A204.1 (cell line): Measurements from ENCODE around the gene CYP26B1.

Experiments
- FAIRE-seq: peaks from 2 replicates; lab custom pipeline; 2012; peaks lifted over from hg19 to GRCh38; lab: Jason Lieb, UNC

The CYP26B1 gene

GRCh38 chr2:72154386-72154975 is 6.8 kb upstream of the CYP26B1 start:
- no peak for FAIRE-seq

GRCh38 chr2:72153924-72154323 is 6.3 kb upstream of the CYP26B1 start:
- no peak for FAIRE-seq

- no peak for FAIRE-seq
These were observed 5.5 kb upstream of the CYP26B1 start for GRCh38 chr2:72153026-72153791.

GRCh38 chr2:72150861-72151356 is 3.2 kb upstream of the CYP26B1 start:
- no peak for FAIRE-seq

GRCh38 chr2:72150157-72150860 is 2.6 kb upstream of the CYP26B1 start:
- FAIRE-seq, result peak; percentile 66

GRCh38 chr2:72149556-72150156 is 2.0 kb upstream of the CYP26B1 start:
- no peak for FAIRE-seq

GRCh38 chr2:72148837-72149555 is 1.3 kb upstream of the CYP26B1 start:
- FAIRE-seq, result no peak

GRCh38 chr2:72148003-72148836 is 558 bp upstream of the CYP26B1 start:
- no peak for FAIRE-seq

- FAIRE-seq, result no peak
These were observed 1.0 kb downstream of the CYP26B1 start for GRCh38 chr2:72146347-72147302.

GRCh38 chr2:72145658-72146329 is 1.9 kb downstream of the CYP26B1 start:
- FAIRE-seq, result no peak

GRCh38 chr2:72145289-72145657 is 2.4 kb downstream of the CYP26B1 start:
- FAIRE-seq, result no peak

GRCh38 chr2:72144632-72145288 is 2.9 kb downstream of the CYP26B1 start:
- FAIRE-seq, result no peak

GRCh38 chr2:72144274-72144631 is 3.4 kb downstream of the CYP26B1 start:
- FAIRE-seq, result no peak

GRCh38 chr2:72143441-72144273 is 4.0 kb downstream of the CYP26B1 start:
- no peak for FAIRE-seq

- no peak for FAIRE-seq
These were observed 4.9 kb downstream of the CYP26B1 start for GRCh38 chr2:72142570-72143440.

- FAIRE-seq, result no peak
These were observed 5.7 kb downstream of the CYP26B1 start for GRCh38 chr2:72141881-72142451.
